Adipose tissue (tissue), 3 donors: ENCODE measurements around the gene CHTF8. TPM values are rescaled to one million over a fixed set of nuclear protein-coding genes. Genes with fewer than 3 reads are reported as not detected.

ENCODE experiments used
- H3K27ac ChIP-seq: one replicate; pipeline ENCODE4 v1.5.1; 2013; ENCODE audit warnings: low read depth, low read length
- WGBS, 3 donors: extraction: QIAGEN DNeasy Blood & Tissue Kit; methylation state at CpG; one replicate each; pipeline ENCODE4 v1.1.7; 2013; 5-methylcytosine and 5-hydroxymethylcytosine counted together
- polyA plus RNA-seq, 3 donors: library from polyadenylated mRNA; stranded (reverse); fragments of 200-250 nt; gene quantifications; one replicate each; pipeline ENCODE4 v1.2.3, GENCODE V29; 2013
- donor health status: healthy with polysubstance abuse.
- donor health status: Bipolar disorder and iron deficiency.
- donor health status: healthy.

Gene CHTF8
- polyA plus RNA-seq, 3 donors, result 39.2 to 50.9 (median 42.2) TPM

DNA sequence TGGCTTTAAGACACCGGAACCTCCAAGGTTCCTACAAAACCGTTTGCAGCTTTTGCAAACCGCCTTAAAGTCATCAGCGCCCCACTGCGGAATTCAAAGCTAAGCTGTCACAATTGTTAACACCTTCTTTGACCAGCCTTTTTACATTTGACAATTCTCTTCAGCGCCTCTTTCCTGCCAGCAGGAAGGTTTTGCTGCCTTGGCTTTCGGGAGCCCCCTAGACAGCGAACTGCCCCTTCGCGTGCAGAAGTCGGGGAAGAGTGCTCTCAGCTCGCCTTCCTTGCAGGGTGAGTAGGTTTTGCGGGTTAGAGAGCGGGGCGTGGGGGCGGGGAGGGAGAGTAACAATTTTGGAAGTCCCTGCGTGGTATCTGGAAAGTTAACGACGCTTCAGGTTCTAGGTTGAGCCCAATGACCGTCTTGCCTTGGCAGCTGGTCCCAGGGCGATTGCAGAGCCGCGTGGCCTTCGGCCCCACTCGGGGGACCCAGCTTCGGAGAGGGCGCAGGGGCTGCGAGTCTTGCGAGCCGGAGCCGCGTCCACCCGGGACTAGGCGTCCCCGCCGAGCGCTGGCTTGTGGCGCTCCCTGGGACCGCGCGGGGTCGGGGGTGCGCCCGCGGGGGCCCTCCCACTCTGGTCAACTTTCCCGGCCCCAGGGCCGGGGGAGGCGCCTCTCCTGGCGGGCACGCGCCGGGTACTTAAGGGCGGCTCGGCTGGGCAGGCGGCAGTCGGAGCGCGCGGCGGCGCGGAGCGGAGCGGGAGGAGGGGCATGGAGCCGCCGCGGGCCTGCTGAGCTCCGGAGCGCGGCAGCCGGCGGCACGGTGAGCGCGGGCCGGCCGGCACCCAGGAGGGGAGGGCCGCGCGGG is 26.7 kb downstream of the CHTF8 start, which contains the start of gene HAS3:
TSS of gene HAS3 (plus strand) at position 153 of the 861 bp plus-strand sequence. CDS start 3,743 bp downstream, outside the sequence.
- WGBS, 3 donors, result 0 to 1% (median 0%) methylated on average over 72 to 80 of the region's 80 CpGs
- no peak within 1 kb of the TSS for H3K27ac ChIP-seq

GRCh38 chr16:69100071-69100691 is 32.2 kb downstream of the CHTF8 start:
- 33 to 78% (median 74%) methylated on average over 11 of the region's 11 CpGs for WGBS, 3 donors
- no peak overlapping the region for H3K27ac ChIP-seq

DNA sequence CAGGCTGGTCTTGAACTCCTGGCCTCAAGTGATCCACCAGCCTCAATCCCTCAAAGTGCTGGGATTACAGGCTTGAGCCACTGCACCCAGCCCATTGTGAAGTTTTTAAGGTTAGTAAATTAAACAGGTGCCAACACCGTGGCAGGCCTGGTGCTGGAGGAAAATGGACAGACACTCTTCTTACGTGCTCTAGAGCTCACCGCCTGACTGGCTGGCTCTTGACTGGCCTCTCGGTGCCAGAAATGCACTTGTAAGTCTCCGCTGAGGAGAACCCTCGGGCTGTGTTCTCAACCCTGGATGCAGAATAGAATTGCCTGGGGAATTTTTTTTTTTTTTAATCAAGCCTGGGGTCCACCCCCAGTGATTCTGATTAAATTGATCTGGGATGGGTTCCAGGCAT is 37.2 kb downstream of the CHTF8 start:
- no peak overlapping the region for H3K27ac ChIP-seq
- WGBS, 3 donors, result 87 to 95% (median 92%) methylated on average over 6 of the region's 6 CpGs

- WGBS, 3 donors, result 67 to 80% (median 71%) methylated on average over 5 of the region's 5 CpGs
- H3K27ac ChIP-seq, result no peak overlapping the region
Observed at GRCh38 chr16:69094501-69094900, 37.9 kb downstream of the CHTF8 start.

DNA sequence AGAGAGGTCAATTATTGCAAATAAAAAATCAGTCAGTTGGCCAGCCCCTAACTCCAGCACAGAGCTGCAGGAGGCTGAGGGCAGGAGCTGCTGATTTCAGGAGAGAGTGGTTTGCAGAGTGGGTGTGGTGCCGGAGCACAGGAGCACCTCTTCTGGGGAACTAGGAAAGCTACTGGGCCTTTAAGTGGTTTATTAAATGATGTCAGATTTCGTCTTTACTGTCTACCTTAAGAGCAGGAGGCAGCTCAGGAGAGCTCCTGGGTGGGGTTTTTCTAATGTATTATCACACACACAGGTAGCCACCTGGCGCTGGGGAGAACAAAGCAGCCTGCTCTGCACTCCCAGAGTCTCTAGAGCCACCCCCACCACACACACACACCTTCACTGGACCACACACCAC is 38.4 kb downstream of the CHTF8 start:
- WGBS, 3 donors, result 70 to 88% (median 81%) methylated on average over 3 of the region's 3 CpGs
- no peak overlapping the region for H3K27ac ChIP-seq

DNA sequence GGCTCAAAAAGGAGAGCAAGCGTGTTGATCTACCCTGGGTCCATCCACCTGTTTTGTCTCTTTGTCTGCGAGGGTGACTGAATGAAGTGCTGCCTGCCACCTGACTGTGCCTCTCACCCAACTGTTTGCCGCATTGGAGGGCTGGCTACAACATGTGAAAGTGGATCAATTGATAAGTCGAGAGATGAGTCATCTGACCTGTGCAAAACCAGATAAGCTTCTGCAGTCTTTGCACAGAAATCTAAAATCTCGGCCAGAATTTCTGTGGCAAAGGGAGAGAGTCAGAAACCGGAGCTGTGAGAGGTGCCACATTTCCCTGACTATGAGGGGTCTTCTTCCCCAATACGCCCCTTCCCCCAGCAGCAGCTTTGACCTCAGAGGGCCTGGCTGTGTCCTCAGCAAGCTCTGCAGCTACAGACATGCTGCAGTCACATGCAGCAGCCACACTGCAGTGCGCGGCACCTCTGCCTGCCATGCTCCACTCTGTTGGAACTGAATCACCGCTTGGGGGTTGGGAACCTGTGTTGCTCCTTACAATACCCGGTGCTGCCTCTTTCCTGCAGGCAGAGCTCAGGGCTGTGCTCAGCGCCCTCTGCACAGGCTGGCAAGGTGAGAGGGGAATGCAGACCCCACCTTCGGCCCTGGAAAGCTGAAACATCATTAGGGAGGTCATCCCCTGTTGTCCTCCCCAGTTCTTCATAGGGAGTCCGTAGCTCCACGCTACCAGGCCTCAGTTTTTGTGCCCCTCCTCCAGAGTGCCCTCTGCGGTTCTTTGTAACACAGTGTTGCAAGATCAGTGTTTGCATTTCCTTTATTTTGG is 43.1 kb downstream of the CHTF8 start:
- WGBS, 3 donors, result 37 to 41% (median 39%) methylated on average over 16 of the region's 16 CpGs
- no peak overlapping the region for H3K27ac ChIP-seq

GRCh38 chr16:69088684-69089083 is 43.7 kb downstream of the CHTF8 start:
- 76 to 86% (median 81%) methylated on average over 4 of the region's 4 CpGs for WGBS, 3 donors
- H3K27ac ChIP-seq, result no peak overlapping the region

DNA sequence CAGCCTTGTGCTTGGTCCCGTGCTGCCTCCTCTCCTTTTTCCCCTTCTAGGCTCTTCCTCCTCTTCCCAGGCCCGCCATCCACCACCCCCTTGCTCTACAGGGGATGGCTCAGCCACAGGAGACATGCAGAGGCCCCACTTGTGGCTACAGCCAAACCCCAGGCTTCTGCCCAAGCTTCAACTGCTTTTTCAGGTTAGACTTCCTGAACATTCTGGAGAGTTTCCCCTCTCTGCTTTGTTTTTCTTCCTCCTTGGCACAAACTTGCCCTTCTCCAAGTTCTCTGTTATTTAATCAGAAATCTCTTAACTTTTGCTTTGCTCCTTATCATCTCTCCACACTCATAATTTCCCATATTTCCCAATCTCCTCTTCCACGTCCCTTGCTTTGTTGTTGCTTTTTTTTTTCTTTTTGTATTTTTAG is 45.2 kb downstream of the CHTF8 start:
- no peak overlapping the region for H3K27ac ChIP-seq
- 39 to 80% (median 42%) methylated on average over 3 of the region's 3 CpGs for WGBS, 3 donors

DNA sequence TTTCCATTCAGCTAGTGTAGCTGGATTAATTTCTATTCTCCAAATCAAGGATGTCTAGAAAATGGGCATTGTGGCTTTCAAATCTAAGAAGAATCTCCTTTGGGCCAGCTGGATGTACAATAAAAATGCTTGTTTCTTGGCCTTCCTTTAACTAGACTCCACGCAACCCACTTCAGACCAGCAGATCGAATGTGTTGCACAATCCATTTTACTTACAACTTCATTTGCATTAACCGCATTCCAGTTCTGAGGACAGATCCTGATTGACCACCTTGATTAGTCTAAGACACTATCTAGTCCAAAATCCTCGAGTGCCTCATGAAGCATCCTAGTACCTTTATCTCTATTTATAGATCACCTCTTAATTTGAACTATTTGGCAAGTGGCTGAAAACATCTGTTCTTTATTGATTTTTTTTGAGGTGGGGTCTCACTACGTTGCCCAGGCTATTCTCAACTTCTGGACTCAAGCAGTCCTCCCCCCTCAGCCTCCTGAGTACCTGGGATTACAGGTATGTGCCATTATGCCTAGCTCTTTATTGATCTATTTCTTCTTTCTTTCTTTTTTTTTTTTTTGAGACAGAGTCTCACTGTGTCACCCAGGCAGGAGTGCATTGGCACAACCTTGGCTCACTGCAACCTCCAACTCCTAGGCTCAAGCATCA is 47.2 kb downstream of the CHTF8 start:
- WGBS, 3 donors, result 78 to 82% (median 81%) methylated on average over 5 of the region's 5 CpGs

DNA sequence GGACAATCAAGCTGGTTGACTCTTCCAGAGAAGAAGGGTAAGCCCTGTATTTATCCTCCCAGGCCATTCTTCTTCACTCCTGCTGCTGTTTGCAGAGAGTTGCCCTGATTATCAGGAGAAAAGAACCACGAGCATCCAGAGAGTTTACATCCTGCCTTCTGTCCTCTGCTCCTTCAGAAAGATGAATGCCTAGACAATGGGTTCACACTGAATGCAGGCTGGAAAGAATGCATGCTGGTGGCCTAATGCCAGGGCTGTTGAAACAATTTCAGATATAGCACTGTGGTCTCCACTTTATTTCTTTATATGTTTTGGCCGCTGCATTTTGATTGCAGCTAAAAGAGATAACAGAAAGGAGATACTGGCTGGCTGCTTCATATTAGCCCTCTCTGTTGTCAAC is 48.1 kb downstream of the CHTF8 start:
- no peak overlapping the region for H3K27ac ChIP-seq
- 55 to 77% (median 70%) methylated on average over 2 of the region's 2 CpGs for WGBS, 3 donors

More for the DNA sequence above, 47.2 kb downstream of the CHTF8 start:
- no peak overlapping the region for H3K27ac ChIP-seq

- H3K27ac ChIP-seq, result no peak overlapping the region
- 91 to 94% (median 93%) methylated on average over 16 of the region's 16 CpGs for WGBS, 3 donors
Observed at GRCh38 chr16:69083306-69083941, 49.0 kb downstream of the CHTF8 start.

- WGBS, 3 donors, result 99 to 100% (median 99%) methylated on average over 2 of the region's 2 CpGs
- H3K27ac ChIP-seq, result no peak overlapping the region
Observed at GRCh38 chr16:69079697-69080096, 52.7 kb downstream of the CHTF8 start.

GRCh38 chr16:69078073-69078472 is 54.3 kb downstream of the CHTF8 start:
- WGBS, 3 donors, result 79 to 90% (median 83%) methylated on average over 7 of the region's 7 CpGs
- H3K27ac ChIP-seq, result no peak overlapping the region

- no peak overlapping the region for H3K27ac ChIP-seq
- 88 to 91% (median 91%) methylated on average over 4 of the region's 4 CpGs for WGBS, 3 donors
Observed at GRCh38 chr16:69077251-69077650, 55.1 kb downstream of the CHTF8 start.

- 81 to 88% (median 83%) methylated on average over 10 of the region's 10 CpGs for WGBS, 3 donors
- no peak overlapping the region for H3K27ac ChIP-seq
Observed at GRCh38 chr16:69073181-69073702, 59.1 kb downstream of the CHTF8 start.

DNA sequence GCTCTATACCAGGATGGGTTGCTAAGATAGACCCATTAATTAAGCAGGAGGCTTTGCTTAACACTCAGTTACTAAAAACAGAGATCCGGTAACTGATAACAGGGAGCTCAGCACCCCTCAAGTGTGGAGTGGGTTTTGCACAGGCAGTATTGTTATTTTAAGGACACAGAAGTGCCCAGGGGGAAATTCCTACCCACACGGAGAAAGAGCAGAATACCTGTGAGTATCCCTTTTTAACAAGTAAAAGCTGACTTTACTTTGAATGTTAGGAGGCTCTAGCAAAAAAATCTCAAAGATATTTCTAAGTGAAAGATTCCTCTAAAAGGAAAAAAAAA is 59.8 kb downstream of the CHTF8 start:
- no peak overlapping the region for H3K27ac ChIP-seq
- WGBS, 3 donors, result 76 to 85% (median 79%) methylated on average over 2 of the region's 2 CpGs

- 75 to 83% (median 81%) methylated on average over 3 of the region's 3 CpGs for WGBS, 3 donors
- no peak overlapping the region for H3K27ac ChIP-seq
Observed at GRCh38 chr16:69071036-69071435, 61.4 kb downstream of the CHTF8 start.

- WGBS, 3 donors, result 93 to 98% (median 96%) methylated on average over 5 of the region's 5 CpGs
- H3K27ac ChIP-seq, result no peak overlapping the region
Observed at GRCh38 chr16:69069504-69069903, 62.9 kb downstream of the CHTF8 start.
